HuH-7.5 (cell line): ENCODE data around the gene PRDM1.

Experiments
- DNase-seq: peaks from one replicate; pipeline ENCODE4 v3.0.0; 2011; ENCODE audit warnings: low spot score

The PRDM1 gene

GRCh38 chr6:106116125-106116832 is 30.1 kb downstream of the PRDM1 start:
- DNase-seq, result no peak

GRCh38 chr6:106117579-106117978 is 31.4 kb downstream of the PRDM1 start:
- no peak for DNase-seq

GRCh38 chr6:106118835-106119431 is 32.8 kb downstream of the PRDM1 start:
- no peak for DNase-seq

- DNase-seq, result no peak
These were observed 33.4 kb downstream of the PRDM1 start for GRCh38 chr6:106119546-106119945.

- DNase-seq, result no peak
These were observed 33.9 kb downstream of the PRDM1 start for GRCh38 chr6:106120006-106120405.

- no peak for DNase-seq
These were observed 34.3 kb downstream of the PRDM1 start for GRCh38 chr6:106120406-106120805.

- DNase-seq, result no peak
These were observed 36.3 kb downstream of the PRDM1 start for GRCh38 chr6:106122306-106122918.

- no peak for DNase-seq
These were observed 37.0 kb downstream of the PRDM1 start for GRCh38 chr6:106122938-106123656.

GRCh38 chr6:106124015-106124414 is 37.9 kb downstream of the PRDM1 start:
- DNase-seq, result no peak

- DNase-seq, result no peak
These were observed 38.6 kb downstream of the PRDM1 start for GRCh38 chr6:106124437-106125430.

- DNase-seq, result no peak
These were observed 39.8 kb downstream of the PRDM1 start for GRCh38 chr6:106125925-106126435.

- DNase-seq, result no peak
These were observed 40.3 kb downstream of the PRDM1 start for GRCh38 chr6:106126482-106126881.

- DNase-seq, result no peak
These were observed 43.0 kb downstream of the PRDM1 start for GRCh38 chr6:106128981-106129781.

- no peak for DNase-seq
These were observed 46.1 kb downstream of the PRDM1 start for GRCh38 chr6:106132153-106132698.

- DNase-seq, result no peak
These were observed 46.9 kb downstream of the PRDM1 start for GRCh38 chr6:106133040-106133439.

- no peak for DNase-seq
These were observed 48.1 kb downstream of the PRDM1 start for GRCh38 chr6:106134087-106134770.

- peak; percentile 37 for DNase-seq
These were observed 48.9 kb downstream of the PRDM1 start for GRCh38 chr6:106134906-106135634.

GRCh38 chr6:106135911-106136571 is 49.9 kb downstream of the PRDM1 start:
- DNase-seq, result no peak
